T-helper 9 cell (primary cell): ENCODE measurements around the gene TBC1D16.
"Not testable (repeated sequence)": the region's sequence is repeated elsewhere in the genome, so short reads cannot be mapped to it uniquely, and the experiment has no call there.

Experiments
- DNase-seq: peaks from one replicate; pipeline ENCODE4 v3.0.0-alpha.2; 2020

The TBC1D16 gene

GRCh38 chr17:80050706-80051105, 15.0 kb upstream of the TBC1D16 start:
- no peak for DNase-seq

- DNase-seq, result no peak
Measured at GRCh38 chr17:80049986-80050385, 14.3 kb upstream of the TBC1D16 start.

- no peak for DNase-seq
Measured at GRCh38 chr17:80047176-80047575, 11.5 kb upstream of the TBC1D16 start.

- DNase-seq, result not testable (repeated sequence)
Measured at GRCh38 chr17:80046709-80047108, 11.0 kb upstream of the TBC1D16 start.

- no peak for DNase-seq
Measured at GRCh38 chr17:80045703-80046102, 10.0 kb upstream of the TBC1D16 start.

- DNase-seq, result no peak
Measured at GRCh38 chr17:80043963-80044362, 8.3 kb upstream of the TBC1D16 start.

GRCh38 chr17:80036715-80037477, 1.2 kb upstream of the TBC1D16 start:
- peak; percentile 18 for DNase-seq

- DNase-seq, result peak; percentile 71
Measured at GRCh38 chr17:80035937-80036714, 454 bp upstream of the TBC1D16 start, which contains the start of gene CCDC40. Gene CCDC40 (plus strand): TSS chr17:80036642. CDS start chr17:80036663, 21 bp downstream.

- peak; percentile 50 for DNase-seq
Measured at GRCh38 chr17:80034791-80035686, 633 bp downstream of the TBC1D16 start.

GRCh38 chr17:80033840-80034239, 1.8 kb downstream of the TBC1D16 start:
- DNase-seq, result no peak

GRCh38 chr17:80032614-80033171, 3.0 kb downstream of the TBC1D16 start:
- no peak for DNase-seq

GRCh38 chr17:80031691-80032430, 3.8 kb downstream of the TBC1D16 start:
- no peak for DNase-seq

- no peak for DNase-seq
Measured at GRCh38 chr17:80030730-80031410, 4.8 kb downstream of the TBC1D16 start.

- no peak for DNase-seq
Measured at GRCh38 chr17:80029258-80029974, 6.3 kb downstream of the TBC1D16 start.

- DNase-seq, result no peak
Measured at GRCh38 chr17:80028030-80028429, 7.6 kb downstream of the TBC1D16 start.

- DNase-seq, result no peak
Measured at GRCh38 chr17:80027043-80027435, 8.6 kb downstream of the TBC1D16 start.

GRCh38 chr17:80026359-80027042, 9.2 kb downstream of the TBC1D16 start:
- DNase-seq, result no peak

GRCh38 chr17:80025796-80026195, 9.9 kb downstream of the TBC1D16 start:
- DNase-seq, result no peak

- no peak for DNase-seq
Measured at GRCh38 chr17:80025140-80025539, 10.5 kb downstream of the TBC1D16 start.
